ENCODE data around the gene AMER2.

AMER2 gene

GRCh38 chr13:25171517-25172302, at the start of gene AMER2:
TSS of gene AMER2 (minus strand) at chr13:25172288. CDS start at chr13:25171619, 669 bp downstream.
- DNase-seq: no peak

DNA sequence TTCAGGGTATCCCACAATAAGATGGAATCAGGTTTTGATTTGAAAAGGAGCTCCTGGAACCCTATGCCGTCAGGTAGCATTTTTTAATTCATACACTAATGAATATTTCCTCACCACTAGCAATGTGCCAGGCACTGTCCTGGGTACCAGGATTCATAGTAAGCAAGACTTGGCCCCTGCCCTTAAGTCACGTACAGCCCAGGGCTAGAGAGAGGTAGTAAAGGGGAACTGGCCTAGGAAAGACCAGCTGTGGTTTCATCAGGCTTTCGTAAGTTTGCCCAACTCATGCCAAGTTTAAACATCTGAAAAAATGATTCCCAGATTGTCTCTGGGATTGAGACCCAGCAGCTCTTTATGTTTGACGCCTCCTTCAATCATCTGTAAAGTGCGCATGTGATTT, 45.9 kb upstream of the AMER2 start:
- no peak for DNase-seq

DNA sequence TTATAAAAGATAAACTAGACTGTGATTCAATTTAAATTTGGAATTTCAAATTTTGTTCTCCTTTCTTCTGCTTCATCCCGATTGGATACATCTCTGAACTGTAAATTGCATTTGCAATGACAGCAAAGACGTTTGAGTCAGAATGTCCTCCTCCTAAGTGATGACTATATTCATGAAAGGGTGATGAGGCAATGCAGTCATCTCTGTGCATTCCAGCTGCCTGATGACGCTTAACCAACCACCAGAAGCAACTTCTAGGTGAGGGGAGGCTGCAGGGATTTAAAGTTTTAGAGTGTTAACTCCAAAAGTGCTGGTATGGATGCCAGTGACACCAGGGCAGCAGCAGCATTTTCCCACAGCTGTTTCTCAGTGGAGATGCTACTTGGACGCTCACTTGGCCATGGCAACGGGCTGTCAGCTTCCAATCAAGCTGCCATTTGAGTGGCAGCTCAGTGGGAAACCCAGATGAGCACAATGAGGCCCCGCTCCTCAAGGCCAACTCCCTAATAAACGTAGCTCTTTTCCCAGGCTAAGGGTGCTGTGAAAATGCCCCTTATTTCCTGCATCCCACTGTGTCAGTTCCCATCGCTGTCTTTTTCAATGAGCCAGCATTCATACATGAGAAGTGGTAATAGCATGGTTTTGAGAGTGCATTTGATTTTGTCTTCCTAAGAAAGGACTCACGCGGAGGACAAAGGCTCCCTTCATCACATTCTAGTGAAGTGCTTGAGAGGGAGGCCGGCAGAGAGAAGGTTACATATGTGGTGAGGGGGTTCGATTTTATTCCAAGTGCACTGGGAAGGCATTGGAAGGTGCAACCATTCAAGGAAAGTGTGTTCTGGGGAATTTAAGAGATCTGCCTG, 45.2 kb upstream of the AMER2 start:
- DNase-seq: no peak

DNA sequence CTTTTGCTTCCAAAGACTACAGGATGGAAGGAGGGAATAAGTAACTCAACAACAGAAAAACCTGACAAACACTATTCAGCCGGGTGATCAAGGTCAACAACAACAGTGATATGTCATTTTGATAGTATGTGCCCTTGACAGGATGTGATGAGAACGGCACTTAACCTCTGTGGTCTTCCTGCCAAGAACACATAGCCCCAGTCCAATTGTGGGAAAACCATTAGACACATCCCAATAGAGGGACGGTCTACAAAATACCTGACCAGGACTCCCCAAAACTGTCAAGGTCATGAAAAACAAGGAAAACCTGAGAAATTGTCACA, 43.1 kb upstream of the AMER2 start:
- DNase-seq: no peak

GRCh38 chr13:25214491-25215252, 42.6 kb upstream of the AMER2 start:
- no peak for DNase-seq

DNA sequence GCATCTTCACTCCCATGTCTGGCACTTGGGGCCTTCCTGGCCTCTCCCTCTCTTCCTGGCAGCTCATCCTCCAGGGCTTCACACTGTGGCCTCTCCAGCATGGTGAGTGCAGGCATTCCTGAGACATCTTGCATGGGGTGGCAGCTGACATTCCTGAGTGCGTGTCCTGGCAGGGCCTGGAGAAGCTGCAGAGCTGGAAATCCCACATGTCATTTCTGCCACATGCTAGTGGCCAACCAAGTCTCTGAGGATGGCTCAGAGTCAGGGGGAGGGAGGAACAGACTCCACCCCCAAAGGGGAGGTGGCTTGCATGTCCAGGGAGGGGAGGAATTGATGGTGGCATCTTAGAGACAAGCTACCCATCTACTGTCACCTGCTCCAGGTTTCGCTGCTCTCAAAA, 41.6 kb upstream of the AMER2 start:
- DNase-seq: no peak

DNA sequence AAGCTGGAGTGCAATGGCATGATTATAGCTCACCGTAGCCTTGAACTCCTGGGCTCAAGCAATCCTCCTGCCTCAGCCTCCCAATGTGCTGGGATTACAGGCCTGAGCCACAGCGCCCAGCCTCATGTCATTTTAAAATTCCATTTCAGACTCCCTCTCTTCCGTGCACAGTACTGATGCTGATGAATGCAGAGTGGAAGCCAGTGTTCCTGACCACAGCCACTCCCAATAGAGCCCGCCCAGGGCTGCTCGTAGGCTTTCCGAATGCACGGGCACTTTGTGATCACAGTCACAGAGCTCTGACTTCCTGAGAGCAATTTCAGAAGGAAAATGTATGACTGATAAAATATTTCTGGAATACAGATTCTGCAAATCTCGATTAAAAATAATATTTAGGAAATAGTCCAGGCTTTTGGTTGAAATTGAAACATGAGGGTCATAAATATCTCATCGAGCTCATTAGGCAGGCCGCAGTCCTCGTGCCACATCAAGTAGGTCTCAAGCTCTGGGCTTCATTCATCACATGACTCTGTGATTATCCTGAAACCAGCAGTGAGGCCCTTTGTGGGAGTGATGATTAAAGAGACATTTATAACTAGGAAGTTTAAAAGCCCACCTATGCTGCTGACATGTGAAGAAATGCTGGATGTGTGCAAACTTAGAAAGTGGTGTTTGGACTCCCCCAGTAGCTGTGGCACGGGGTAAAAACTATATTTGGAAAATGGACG, 38.9 kb upstream of the AMER2 start:
- DNase-seq: no peak

DNA sequence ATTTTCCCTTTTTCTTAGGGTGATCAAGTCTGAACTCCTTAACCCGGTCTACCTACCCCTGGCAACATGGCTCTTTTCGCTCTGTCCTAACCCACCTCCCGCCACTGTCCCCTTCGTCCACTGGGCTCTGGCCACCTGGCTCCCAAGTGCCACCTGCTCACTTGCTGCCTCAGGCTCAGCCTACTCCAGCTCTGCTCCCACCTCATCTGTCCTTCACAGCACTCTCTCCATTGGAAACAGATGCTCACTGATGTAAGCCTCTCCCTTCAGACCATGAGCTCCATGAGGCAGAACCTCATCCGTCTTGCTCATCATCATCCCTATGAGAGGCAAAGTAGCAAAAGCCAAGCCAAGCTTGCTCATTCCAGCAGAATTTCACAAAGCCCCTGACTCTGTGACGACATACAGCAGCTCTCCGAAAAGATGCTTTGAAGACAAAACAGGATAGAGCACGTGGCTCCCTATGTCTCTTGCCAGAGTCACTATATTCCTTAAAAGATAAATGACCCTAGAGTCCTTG, 35.3 kb upstream of the AMER2 start:
- no peak for DNase-seq

DNA sequence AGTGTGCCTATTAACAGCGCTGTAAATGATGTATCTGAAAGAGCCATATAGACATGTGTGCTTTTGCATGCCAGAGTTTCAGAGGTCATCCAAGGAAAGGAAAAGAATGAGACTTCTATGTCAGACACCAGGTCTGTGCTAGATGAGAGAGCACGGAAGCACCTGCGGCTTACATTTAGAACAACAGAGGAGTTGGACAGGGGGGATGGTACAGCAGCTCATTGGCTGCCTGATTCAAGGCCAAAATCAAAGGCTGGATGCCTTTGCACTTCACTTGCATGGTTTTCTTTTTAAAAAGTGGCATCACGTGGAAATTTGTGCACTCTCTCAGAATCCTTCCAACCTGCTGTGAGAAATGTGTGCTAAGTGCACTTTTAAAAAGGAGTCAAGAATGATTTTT, 32.8 kb upstream of the AMER2 start:
- no peak for DNase-seq

DNA sequence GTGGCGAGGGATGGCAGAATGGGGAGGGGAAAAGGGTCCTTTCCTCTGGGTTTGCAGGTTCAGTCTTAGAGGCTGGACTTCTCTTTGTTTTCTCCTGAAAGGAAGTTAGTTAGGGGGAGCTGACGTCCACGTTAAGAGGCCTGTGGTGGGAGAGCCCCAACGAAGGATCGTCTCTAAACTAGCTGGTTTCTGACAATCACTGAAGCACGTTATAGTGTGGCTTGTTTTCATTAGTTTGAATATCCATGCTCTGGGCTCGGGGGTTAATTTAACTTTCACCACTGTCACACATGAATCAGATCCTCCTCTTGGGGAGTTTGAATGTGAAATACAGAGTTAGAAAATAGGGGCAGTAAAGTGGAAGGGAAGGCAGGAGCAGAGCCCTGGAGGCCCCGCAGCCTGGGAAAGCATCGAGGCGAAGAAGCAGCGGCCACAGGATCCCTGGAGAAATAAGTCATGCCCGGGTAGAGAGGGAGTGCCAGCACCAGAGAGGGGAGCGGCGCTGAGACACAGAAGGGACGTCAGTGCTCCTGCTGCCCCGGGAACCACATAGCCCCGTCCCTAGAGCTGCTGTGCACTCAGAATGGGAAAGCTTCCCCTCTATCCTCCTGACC, 31.1 kb upstream of the AMER2 start:
- DNase-seq: no peak

DNA sequence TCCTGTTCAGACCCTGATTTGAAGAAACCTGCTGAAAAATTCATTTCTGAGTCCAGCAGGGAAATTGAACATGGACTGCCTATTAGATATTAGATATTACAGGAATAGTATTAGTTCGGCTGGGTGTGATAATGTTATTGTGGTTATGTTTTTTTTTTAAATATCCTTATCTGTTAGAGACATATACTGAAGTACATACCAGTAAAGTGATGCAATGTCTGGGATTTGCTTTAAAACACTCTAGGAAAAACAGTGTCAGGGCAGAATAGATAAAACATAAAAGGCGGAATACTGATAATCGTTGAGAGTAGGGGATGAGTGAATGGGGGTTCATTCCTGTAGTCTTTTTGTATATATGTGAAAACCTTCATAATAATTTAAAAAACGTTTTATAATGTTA, 28.7 kb upstream of the AMER2 start:
- DNase-seq: peak; percentile 66

DNA sequence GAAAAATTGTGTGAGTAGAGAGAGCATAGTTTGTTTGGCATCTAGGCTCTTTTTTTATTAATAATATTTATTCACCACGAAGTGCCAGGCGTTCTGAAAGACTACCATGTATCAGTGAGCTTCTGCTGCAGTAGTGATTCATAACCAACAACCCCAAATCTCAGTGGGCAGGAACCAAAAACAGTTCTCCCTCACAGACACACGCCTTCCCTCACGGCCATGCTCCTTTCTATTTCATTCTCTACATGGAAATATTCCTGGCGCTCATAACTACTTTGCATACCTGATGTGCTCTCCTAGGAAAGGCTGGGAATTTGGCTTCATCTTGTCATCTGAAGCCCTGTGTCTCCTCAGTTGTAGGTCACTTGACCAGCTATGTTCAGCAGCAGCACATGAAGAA, 26.6 kb upstream of the AMER2 start:
- DNase-seq: no peak

DNA sequence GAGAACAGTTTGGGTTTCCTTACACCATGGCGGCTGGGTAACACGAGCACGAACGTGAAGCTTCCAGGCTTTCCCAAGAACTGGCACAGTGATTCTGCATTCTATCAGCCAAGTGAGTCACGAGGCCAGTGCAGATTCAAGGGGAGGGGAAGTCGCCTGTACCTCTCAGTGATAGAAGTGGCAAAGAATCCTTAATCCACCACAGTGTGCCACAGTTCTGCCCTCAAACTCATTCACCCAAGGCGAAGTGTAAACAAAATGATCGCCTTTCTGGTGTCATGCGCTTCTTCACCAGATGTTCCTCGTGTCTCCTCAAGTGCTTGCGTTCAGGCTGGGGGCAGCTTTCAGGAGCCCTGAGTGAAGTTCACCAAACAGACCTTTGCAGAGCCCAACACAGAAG, 24.9 kb upstream of the AMER2 start:
- DNase-seq: no peak

GRCh38 chr13:25192936-25193335, 20.8 kb upstream of the AMER2 start:
- no peak for DNase-seq

DNA sequence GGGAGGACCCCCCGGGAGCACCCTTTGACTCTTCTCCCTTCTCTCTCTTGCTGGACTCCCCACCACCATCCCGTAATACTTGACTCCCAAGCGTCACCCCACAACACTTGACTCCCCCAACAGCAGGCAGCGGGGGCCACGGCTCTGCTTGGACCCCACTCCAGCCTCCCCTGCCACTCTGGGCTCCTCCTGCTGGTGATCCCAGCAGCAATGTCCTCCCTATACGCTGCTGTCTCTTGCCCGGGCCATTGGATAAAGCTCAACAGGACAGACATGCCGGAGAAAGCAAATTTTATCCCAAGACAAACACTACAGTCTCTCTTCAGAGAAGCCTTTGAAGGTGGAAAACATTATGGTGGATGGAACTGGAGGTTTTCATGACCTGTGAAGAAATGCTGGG, 20.4 kb upstream of the AMER2 start:
- no peak for DNase-seq

- DNase-seq: no peak
Measured at GRCh38 chr13:25192052-25192451, 20.0 kb upstream of the AMER2 start.

GRCh38 chr13:25190771-25191170, 18.7 kb upstream of the AMER2 start:
- DNase-seq: no peak

DNA sequence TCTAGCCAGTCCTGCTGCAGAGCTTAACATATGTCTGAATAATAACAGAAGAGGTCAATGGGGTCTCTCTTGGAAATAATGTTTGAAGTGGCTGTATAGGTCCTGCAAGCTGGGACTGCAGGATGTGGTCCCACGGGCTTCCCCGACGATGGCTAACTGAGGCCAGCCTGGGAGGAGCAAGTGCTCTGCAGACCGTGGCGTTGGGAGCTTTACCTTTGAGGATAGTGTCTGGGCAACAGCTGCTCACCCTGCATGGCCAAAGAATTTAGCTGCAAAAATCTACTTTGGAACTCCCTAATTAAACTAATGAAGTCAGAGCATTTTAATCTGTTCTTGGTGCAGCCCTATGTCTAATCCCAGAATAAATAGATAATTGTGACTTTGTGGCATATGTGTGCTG, 18.2 kb upstream of the AMER2 start:
- DNase-seq: no peak

GRCh38 chr13:25187596-25187995, 15.5 kb upstream of the AMER2 start:
- DNase-seq: no peak

- no peak for DNase-seq
Measured at GRCh38 chr13:25186187-25186586, 14.1 kb upstream of the AMER2 start.

DNA sequence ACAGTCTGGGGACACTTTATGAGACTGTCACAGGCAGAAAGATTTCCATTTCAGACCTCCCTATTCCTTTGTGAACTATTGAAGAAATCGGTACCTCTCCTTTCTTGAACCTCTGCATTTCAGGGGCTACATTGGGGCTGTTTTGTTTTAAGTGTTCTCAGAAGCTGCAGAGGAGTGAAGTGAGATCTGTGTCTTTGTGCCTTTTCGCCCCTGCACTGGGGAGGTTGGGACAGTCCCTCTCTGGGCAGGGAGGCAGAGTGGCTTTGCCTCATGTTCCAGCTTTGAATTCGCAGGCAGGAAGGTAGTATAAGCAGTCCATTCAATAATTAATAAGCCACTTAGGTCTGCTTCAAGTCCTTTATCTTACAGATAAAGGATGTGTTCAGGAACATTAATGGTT, 9.5 kb upstream of the AMER2 start:
- DNase-seq: no peak

All from hematopoietic multipotent progenitor cell treated with erythropoietin and hydrocortisone succinate and interleukin-3 and kit ligand, for 8 days (in vitro differentiated cells).